HCT116 (cell line): ENCODE data around the gene SERPINB11. TPM values are rescaled to one million over a fixed set of nuclear protein-coding genes. Genes with fewer than 3 reads are reported as not detected.

ENCODE experiments used
- ATAC-seq: fragments of 200-7000 bp; cut with Tn5 transposase; 2 replicates; pipeline ENCODE4 v1.9.1; 2020; ENCODE audit warnings: mild to moderate bottlenecking, moderate library complexity
- BruUV-seq: library from RNA; stranded (reverse); fragments of 400-500 nt; replicated peaks from 2 replicates; lab custom pipeline; 2021; lab: Mats Ljungman, UMichigan
- CTCF ChIA-PET: fragments of 300-600 bp; sonication (Branson Sonifier 250); formaldehyde crosslinking; loops from one replicate; lab custom pipeline; 2021; ENCODE audit warnings: antibody characterized with exemption; lab: Charles Lee
- POLR2A ChIA-PET: fragments of 300-600, 350-600 bp; sonication (Branson Sonifier 250); formaldehyde crosslinking; loops from one replicate; lab custom pipeline; 2021; ENCODE audit warnings: antibody characterized with exemption; lab: Charles Lee
- RAD21 ChIA-PET, 2 experiments: fragments of 300-600 bp; sonication (Branson Sonifier 250); formaldehyde crosslinking; loops; one replicate each; lab custom pipeline; 2023; ENCODE audit warnings: low total read pairs in 2 of 2; ENCODE audit not compliant: uncharacterized antibody in 2 of 2, unreplicated experiment in 2 of 2, low non-redundant PET in 1 of 2; lab: Charles Lee
- DNase-seq: peaks from one replicate; pipeline ENCODE4 v3.0.0-alpha.2; 2010; ENCODE audit warnings: low read depth, low spot score
- H2AFZ ChIP-seq: fragments of 200-600 bp; shearing (Covaris generic), sonication (generic); 2 replicates; pipeline ENCODE4 v1.6.1; 2017; ENCODE audit warnings: low read depth, mixed run types, mixed read lengths, antibody characterized with exemption, low read length; ENCODE audit not compliant: poor library complexity, severe bottlenecking
- H3K27ac ChIP-seq: 2 replicates; pipeline ENCODE4 v1.5.1; 2012; ENCODE audit warnings: low read depth, low read length
- H3K27me3 ChIP-seq: fragments of 200-600 bp; sonication (generic); 2 replicates; pipeline ENCODE4 v1.6.1; 2016; ENCODE audit warnings: mixed run types, low read length, mixed read lengths; ENCODE audit not compliant: insufficient read depth
- H3K36me3 ChIP-seq, 2 experiments: fragments of 200-500 bp in 1 of 2; fragments of 200-600 bp in 1 of 2; sonication (Bioruptor generic) in 1 of 2; sonication (generic) in 1 of 2; 2 replicates each; pipeline versions ENCODE4 v1.5.1 to v1.6.1; 2014 to 2016; ENCODE audit warnings: low read length in 2 of 2, inconsistent platforms in 1 of 2, mixed read lengths in 1 of 2, mixed run types in 1 of 2; ENCODE audit not compliant: insufficient read depth in 2 of 2, control insufficient read depth in 1 of 2
- H3K4me1 ChIP-seq, 2 experiments: fragments of 200-600 bp in 1 of 2; sonication (generic) in 1 of 2; 2 replicates each; pipeline versions ENCODE4 v1.5.1 to v1.6.1; 2012 to 2017; ENCODE audit warnings: low read length in 2 of 2, inconsistent platforms in 1 of 2, mild to moderate bottlenecking in 1 of 2, mixed read lengths in 1 of 2, mixed run types in 1 of 2, moderate library complexity in 1 of 2; ENCODE audit not compliant: insufficient read depth in 2 of 2, control insufficient read depth in 1 of 2
- H3K4me2 ChIP-seq: fragments of 200-600 bp; sonication (generic); 2 replicates; pipeline ENCODE4 v1.6.1; 2017; ENCODE audit warnings: mixed run types, low read length, mixed read lengths
- H3K4me3 ChIP-seq, 2 experiments: fragments of 200-600 bp in 1 of 2; sonication (generic) in 1 of 2; replicated peaks in 1 of 2; 2 replicates each; pipeline ENCODE4 v1.5.1; 2011 to 2016; ENCODE audit warnings: low read length in 2 of 2, control low read depth in 1 of 2, low read depth in 1 of 2, mild to moderate bottlenecking in 1 of 2, mixed read lengths in 1 of 2, mixed run types in 1 of 2
- H3K79me2 ChIP-seq: fragments of 200-600 bp; sonication (generic); 2 replicates; pipeline ENCODE4 v1.6.1; 2017; ENCODE audit warnings: mild to moderate bottlenecking, mixed run types, low read length, moderate library complexity, mixed read lengths; ENCODE audit not compliant: insufficient read depth
- H3K9ac ChIP-seq: fragments of 200-600 bp; sonication (generic); 2 replicates; pipeline ENCODE4 v1.6.1; 2016; ENCODE audit warnings: low read length, mixed read lengths
- H3K9me2 ChIP-seq: fragments of 200-600 bp; sonication (generic), shearing (Covaris generic); 2 replicates; pipeline ENCODE4 v1.6.1; 2017; ENCODE audit warnings: mixed run types, mild to moderate bottlenecking, moderate library complexity; ENCODE audit not compliant: insufficient read depth
- H3K9me3 ChIP-seq, 2 experiments: fragments of 200-500 bp in 1 of 2; fragments of 200-600 bp in 1 of 2; sonication (Bioruptor generic) in 1 of 2; sonication (generic) in 1 of 2; 2 replicates each; pipeline ENCODE4 v1.6.1; 2014 to 2017; ENCODE audit warnings: low read length in 2 of 2, mixed read lengths in 2 of 2, inconsistent platforms in 1 of 2, low read depth in 1 of 2, mild to moderate bottlenecking in 1 of 2, mixed run types in 1 of 2, moderate library complexity in 1 of 2; ENCODE audit not compliant: control insufficient read depth in 1 of 2, insufficient read depth in 1 of 2
- H4K20me1 ChIP-seq: fragments of 200-600 bp; sonication (generic), shearing (Covaris generic); 2 replicates; pipeline ENCODE4 v1.6.1; 2017; ENCODE audit warnings: mixed run types, mild to moderate bottlenecking, moderate library complexity; ENCODE audit not compliant: insufficient read depth
- CBX3 ChIP-seq: IDR thresholded peaks from 2 replicates; pipeline ENCODE4 v1.6.1; 2012; ENCODE audit warnings: low read depth
- CEBPB ChIP-seq: IDR thresholded peaks from 2 replicates; pipeline ENCODE4 v1.6.1; 2012; ENCODE audit warnings: low read depth
- EZH2 ChIP-seq: fragments of 200-600 bp; sonication (generic); IDR thresholded peaks from 2 replicates; pipeline ENCODE4 v1.6.1; 2017; ENCODE audit warnings: antibody characterized with exemption, mixed run types
- FOSL1 ChIP-seq: IDR thresholded peaks from 2 replicates; pipeline ENCODE4 v1.6.1; 2012; ENCODE audit warnings: low read depth
- JUND ChIP-seq: IDR thresholded peaks from 2 replicates; pipeline ENCODE4 v1.6.1; 2012
- POLR2A ChIP-seq: IDR thresholded peaks from 2 replicates; pipeline ENCODE4 v1.7.0; 2011; ENCODE audit warnings: borderline replicate concordance; ENCODE audit not compliant: insufficient read depth, insufficient read length; ENCODE audit errors: extremely low read depth
- RAD21 ChIP-seq: IDR thresholded peaks from 2 replicates; pipeline ENCODE4 v1.6.1; 2012; ENCODE audit warnings: low read depth, mild to moderate bottlenecking
- SIN3A ChIP-seq: IDR thresholded peaks from 2 replicates; pipeline ENCODE4 v1.6.1; 2012; ENCODE audit warnings: low read depth
- SRF ChIP-seq: IDR thresholded peaks from 2 replicates; pipeline ENCODE4 v1.6.1; 2012; ENCODE audit warnings: low read depth
- ZFX ChIP-seq: fragments of 450-650 bp; IDR thresholded peaks from 2 replicates; pipeline ENCODE4 v1.6.1; 2017
- ZNF274 ChIP-seq: fragments of 200-500 bp; sonication (Bioruptor generic); IDR thresholded peaks from 2 replicates; pipeline ENCODE4 v1.6.1; 2014; ENCODE audit warnings: mild to moderate bottlenecking, low read depth, low read length, inconsistent platforms
- intact Hi-C: fragments of 100-400 bp; cut with micrococcal nuclease; formaldehyde crosslinking; loops from 2 replicates; pipeline ENCODE4 v1.10.0; 2022
- total RNA-seq: library from RNA; stranded (reverse); gene quantifications from one replicate; pipeline ENCODE4 v1.2.1, GENCODE V29; 2021; ENCODE audit not compliant: unreplicated experiment
- TF ChIP-seq, protein P1 (sequence below): IDR thresholded peaks from 2 replicates; pipeline ENCODE4 v1.6.1; 2012; ENCODE audit warnings: low read depth
- TF ChIP-seq, protein P2 (sequence below): IDR thresholded peaks from 2 replicates; pipeline ENCODE4 v1.6.1; 2012
- TF ChIP-seq, protein P3 (sequence below), 3 experiments: fragments of 200-600 bp in 1 of 3; sonication (generic) in 1 of 3; IDR thresholded peaks in 2 of 3; conservative IDR thresholded peaks in 1 of 3; 2 replicates each; pipeline ENCODE4 v1.5.1; 2012 to 2017; ENCODE audit warnings: low read depth in 2 of 3, low read length in 2 of 3, antibody characterized with exemption in 1 of 3, borderline replicate concordance in 1 of 3, control low read depth in 1 of 3, mild to moderate bottlenecking in 1 of 3, mixed read lengths in 1 of 3, mixed run types in 1 of 3, moderate library complexity in 1 of 3; ENCODE audit not compliant: insufficient read depth in 1 of 3
- TF ChIP-seq, protein P4 (sequence below): IDR thresholded peaks from 2 replicates; pipeline ENCODE4 v1.6.1; 2012

SERPINB11 gene
- total RNA-seq, 1 experiment from 2014 or later = not detected

DNA sequence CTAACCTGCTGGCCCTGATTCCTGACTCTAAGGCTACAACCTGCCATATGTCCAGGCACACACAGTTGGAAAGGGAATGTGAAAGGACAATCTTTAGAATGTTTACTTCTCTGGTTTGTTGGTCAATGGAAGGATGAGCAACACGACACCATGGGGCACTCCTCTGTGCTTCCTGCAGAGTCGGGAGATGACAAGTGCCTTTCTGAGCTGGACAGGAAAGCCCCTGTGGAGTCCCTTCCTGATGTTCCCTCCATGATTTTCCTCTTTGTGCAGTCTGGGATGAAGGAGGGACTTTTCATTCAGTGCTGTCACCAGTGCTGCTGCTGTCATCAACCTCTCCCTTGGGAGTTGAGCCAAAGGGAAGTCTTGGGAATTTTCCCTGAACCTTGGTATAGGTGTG lies 49.9 kb downstream of the SERPINB11 start (continued):
- TF ChIP-seq, protein P1, sequence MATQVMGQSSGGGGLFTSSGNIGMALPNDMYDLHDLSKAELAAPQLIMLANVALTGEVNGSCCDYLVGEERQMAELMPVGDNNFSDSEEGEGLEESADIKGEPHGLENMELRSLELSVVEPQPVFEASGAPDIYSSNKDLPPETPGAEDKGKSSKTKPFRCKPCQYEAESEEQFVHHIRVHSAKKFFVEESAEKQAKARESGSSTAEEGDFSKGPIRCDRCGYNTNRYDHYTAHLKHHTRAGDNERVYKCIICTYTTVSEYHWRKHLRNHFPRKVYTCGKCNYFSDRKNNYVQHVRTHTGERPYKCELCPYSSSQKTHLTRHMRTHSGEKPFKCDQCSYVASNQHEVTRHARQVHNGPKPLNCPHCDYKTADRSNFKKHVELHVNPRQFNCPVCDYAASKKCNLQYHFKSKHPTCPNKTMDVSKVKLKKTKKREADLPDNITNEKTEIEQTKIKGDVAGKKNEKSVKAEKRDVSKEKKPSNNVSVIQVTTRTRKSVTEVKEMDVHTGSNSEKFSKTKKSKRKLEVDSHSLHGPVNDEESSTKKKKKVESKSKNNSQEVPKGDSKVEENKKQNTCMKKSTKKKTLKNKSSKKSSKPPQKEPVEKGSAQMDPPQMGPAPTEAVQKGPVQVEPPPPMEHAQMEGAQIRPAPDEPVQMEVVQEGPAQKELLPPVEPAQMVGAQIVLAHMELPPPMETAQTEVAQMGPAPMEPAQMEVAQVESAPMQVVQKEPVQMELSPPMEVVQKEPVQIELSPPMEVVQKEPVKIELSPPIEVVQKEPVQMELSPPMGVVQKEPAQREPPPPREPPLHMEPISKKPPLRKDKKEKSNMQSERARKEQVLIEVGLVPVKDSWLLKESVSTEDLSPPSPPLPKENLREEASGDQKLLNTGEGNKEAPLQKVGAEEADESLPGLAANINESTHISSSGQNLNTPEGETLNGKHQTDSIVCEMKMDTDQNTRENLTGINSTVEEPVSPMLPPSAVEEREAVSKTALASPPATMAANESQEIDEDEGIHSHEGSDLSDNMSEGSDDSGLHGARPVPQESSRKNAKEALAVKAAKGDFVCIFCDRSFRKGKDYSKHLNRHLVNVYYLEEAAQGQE = no peak
- TF ChIP-seq, all 23 proteins: peak for 0

DNA sequence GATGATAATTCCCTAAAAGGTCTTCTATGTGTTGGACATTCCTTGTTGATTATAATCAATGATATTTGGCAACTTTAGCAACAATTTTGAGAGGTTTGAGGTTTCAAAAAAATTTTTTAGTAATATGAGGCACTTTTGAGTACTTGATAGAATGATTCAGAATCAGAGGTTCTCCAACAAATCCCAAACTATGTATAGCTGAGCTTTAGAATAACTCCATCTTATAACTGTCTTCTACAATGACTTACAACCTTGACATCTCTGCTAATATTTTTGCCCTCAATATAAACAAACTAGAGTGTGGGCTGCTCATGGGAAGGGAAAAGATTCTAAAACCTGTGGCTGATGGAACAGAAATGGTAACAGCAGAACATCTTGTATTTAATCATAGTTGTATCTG lies 50.9 kb downstream of the SERPINB11 start:
- Histone ChIP-seq H3K9ac (no peak overlapping the region), H3K27me3 (no peaks in the 10 kb centered on the region), H3K36me3 (no peaks in the 10 kb centered on the region), H4K20me1 (no peaks in the 10 kb centered on the region), H3K9me2 (no peaks in the 10 kb centered on the region), H3K4me2 (no peak overlapping the region), H3K79me2 (no peaks in the 10 kb centered on the region), H3K4me3 (no peak overlapping the region), H2AFZ (no peak overlapping the region), H3K27ac (no peak overlapping the region), H3K4me1 (no peaks in the 10 kb centered on the region), H3K9me3 (no peaks in the 10 kb centered on the region)
- intact Hi-C loops = no loop called here
- BruUV-seq = no TSS peak
- ChIA-PET RAD21 (no interaction called here), POLR2A (no interaction called here), CTCF (interaction anchor here (0.8 to 1.0 kb wide), 2 partner anchors 90 to 170 kb away, joined by 3 read pairs; no protein-coding TSS in a partner anchor)
- ATAC-seq (no peak), DNase-seq (no peak)
- TF ChIP-seq SIN3A (no peak), EZH2 (no peak), SRF (no peak), JUND (no peak), POLR2A (no peak), FOSL1 (no peak), RAD21 (no peak), CEBPB (no peak), CBX3 (no peak), ZNF274 (no peak), ZFX (no peak)
- TF ChIP-seq, protein P2, sequence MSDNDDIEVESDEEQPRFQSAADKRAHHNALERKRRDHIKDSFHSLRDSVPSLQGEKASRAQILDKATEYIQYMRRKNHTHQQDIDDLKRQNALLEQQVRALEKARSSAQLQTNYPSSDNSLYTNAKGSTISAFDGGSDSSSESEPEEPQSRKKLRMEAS = no peak
- TF ChIP-seq, protein P3, sequence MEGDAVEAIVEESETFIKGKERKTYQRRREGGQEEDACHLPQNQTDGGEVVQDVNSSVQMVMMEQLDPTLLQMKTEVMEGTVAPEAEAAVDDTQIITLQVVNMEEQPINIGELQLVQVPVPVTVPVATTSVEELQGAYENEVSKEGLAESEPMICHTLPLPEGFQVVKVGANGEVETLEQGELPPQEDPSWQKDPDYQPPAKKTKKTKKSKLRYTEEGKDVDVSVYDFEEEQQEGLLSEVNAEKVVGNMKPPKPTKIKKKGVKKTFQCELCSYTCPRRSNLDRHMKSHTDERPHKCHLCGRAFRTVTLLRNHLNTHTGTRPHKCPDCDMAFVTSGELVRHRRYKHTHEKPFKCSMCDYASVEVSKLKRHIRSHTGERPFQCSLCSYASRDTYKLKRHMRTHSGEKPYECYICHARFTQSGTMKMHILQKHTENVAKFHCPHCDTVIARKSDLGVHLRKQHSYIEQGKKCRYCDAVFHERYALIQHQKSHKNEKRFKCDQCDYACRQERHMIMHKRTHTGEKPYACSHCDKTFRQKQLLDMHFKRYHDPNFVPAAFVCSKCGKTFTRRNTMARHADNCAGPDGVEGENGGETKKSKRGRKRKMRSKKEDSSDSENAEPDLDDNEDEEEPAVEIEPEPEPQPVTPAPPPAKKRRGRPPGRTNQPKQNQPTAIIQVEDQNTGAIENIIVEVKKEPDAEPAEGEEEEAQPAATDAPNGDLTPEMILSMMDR (IDR thresholded peaks at IDR 0.05 in 2 of 3, conservative IDR thresholded peaks at IDR 0.05 in 1 of 3; ENCODE audit: borderline replicate concordance in 1 of 3, insufficient read depth in 1 of 3, low read depth in 2 of 3, low read length in 2 of 3) = no peak
- TF ChIP-seq, protein P4, sequence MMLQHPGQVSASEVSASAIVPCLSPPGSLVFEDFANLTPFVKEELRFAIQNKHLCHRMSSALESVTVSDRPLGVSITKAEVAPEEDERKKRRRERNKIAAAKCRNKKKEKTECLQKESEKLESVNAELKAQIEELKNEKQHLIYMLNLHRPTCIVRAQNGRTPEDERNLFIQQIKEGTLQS = no peak
